Transverse colon (tissue), 4 donors: ENCODE measurements around the gene CMTM1.

Experiments used
- EP300 ChIP-seq: sonication (generic); formaldehyde crosslinking; IDR thresholded peaks from one replicate; pipeline ENCODE4 v1.6.1; 2017; ENCODE audit warnings: antibody characterized with exemption, low read depth
- POLR2A ChIP-seq: fragments of 450-650 bp; IDR thresholded peaks from one replicate; pipeline ENCODE4 v1.6.1; 2016; ENCODE audit warnings: antibody characterized with exemption, mild to moderate bottlenecking, moderate library complexity
- POLR2AphosphoS5 ChIP-seq, 3 donors: sonication (generic); formaldehyde crosslinking; IDR thresholded peaks; one replicate each; pipeline ENCODE4 v1.6.1; 2016; ENCODE audit warnings: antibody characterized with exemption in 3 of 3
- TF ChIP-seq, protein P1 (sequence below), 5 experiments: fragments of 200-600 bp in 3 of 5; fragments of 450-650 bp in 2 of 5; sonication (generic) in 3 of 5; IDR thresholded peaks; 1 replicate in 2 of 5; 2 replicates in 3 of 5; pipeline ENCODE4 v1.5.1; 2016 to 2017; ENCODE audit warnings: antibody characterized with exemption in 5 of 5, inconsistent platforms in 3 of 5, mild to moderate bottlenecking in 2 of 5, moderate library complexity in 1 of 5

DNA sequence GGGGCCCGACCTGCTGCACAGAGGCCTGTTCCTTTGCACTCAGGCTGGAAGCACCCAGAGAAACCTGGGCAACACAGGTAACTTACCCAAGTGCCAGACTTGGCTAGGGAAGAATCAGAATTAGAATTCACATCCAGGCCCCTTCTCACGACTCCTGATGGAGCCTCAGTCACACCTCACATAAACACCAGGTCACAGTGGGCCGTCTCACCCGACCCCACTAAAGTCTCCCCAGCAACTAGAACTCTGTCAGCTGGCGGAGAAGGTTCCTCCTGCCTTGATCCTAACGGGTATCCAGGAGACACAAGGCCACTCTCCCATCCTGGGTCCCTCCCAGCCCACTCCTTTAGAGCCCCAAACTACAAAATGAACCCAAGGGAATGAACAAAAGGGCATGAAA, 22.7 kb upstream of the CMTM1 start:
- TF ChIP-seq, protein P1, sequence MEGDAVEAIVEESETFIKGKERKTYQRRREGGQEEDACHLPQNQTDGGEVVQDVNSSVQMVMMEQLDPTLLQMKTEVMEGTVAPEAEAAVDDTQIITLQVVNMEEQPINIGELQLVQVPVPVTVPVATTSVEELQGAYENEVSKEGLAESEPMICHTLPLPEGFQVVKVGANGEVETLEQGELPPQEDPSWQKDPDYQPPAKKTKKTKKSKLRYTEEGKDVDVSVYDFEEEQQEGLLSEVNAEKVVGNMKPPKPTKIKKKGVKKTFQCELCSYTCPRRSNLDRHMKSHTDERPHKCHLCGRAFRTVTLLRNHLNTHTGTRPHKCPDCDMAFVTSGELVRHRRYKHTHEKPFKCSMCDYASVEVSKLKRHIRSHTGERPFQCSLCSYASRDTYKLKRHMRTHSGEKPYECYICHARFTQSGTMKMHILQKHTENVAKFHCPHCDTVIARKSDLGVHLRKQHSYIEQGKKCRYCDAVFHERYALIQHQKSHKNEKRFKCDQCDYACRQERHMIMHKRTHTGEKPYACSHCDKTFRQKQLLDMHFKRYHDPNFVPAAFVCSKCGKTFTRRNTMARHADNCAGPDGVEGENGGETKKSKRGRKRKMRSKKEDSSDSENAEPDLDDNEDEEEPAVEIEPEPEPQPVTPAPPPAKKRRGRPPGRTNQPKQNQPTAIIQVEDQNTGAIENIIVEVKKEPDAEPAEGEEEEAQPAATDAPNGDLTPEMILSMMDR (IDR thresholded peaks at IDR 0.05): no peak
- TF ChIP-seq POLR2A: no peak
- TF ChIP-seq EP300: no peak
- TF ChIP-seq POLR2AphosphoS5 (IDR thresholded peaks at IDR 0.05): no peak
